SK-N-SH (cell line): ENCODE data around the gene CACNA1D.

Experiments
- ELF1 ChIP-seq: IDR thresholded peaks from 2 replicates; pipeline ENCODE4 v1.4.0; 2012
- POLR2AphosphoS5 ChIP-seq: IDR thresholded peaks from 2 replicates; pipeline ENCODE4 v1.6.1; 2012; ENCODE audit warnings: low read depth, low read length
- RCOR1 ChIP-seq: fragments of 150-350 bp; IDR thresholded peaks from 2 replicates; pipeline ENCODE4 v1.6.1; 2017; ENCODE audit warnings: antibody characterized with exemption, low read length
- RFX5 ChIP-seq: IDR thresholded peaks from 2 replicates; pipeline ENCODE4 v1.6.1; 2012; ENCODE audit warnings: mild to moderate bottlenecking, improper control_type of control experiment, low read length
- RXRA ChIP-seq: IDR thresholded peaks from 2 replicates; pipeline ENCODE4 v1.4.0; 2012; ENCODE audit warnings: low read depth, mild to moderate bottlenecking, borderline replicate concordance
- SMC3 ChIP-seq: IDR thresholded peaks from 2 replicates; pipeline ENCODE4 v1.6.1; 2012; ENCODE audit warnings: low read depth, low read length, improper control_type of control experiment
- TF ChIP-seq, protein P1 (sequence below): IDR thresholded peaks from 2 replicates; pipeline ENCODE4 v1.4.0; 2012; ENCODE audit warnings: low read depth
- TF ChIP-seq, protein P2 (sequence below): fragments of 200-600 bp; sonication (generic); IDR thresholded peaks from 2 replicates; pipeline ENCODE4 v1.6.1; 2017; ENCODE audit warnings: antibody characterized with exemption, mild to moderate bottlenecking, moderate library complexity
- TF ChIP-seq, protein P3 (sequence below): IDR thresholded peaks from 2 replicates; pipeline ENCODE4 v1.6.1; 2012; ENCODE audit warnings: mild to moderate bottlenecking, low read depth, low read length, moderate library complexity

DNA sequence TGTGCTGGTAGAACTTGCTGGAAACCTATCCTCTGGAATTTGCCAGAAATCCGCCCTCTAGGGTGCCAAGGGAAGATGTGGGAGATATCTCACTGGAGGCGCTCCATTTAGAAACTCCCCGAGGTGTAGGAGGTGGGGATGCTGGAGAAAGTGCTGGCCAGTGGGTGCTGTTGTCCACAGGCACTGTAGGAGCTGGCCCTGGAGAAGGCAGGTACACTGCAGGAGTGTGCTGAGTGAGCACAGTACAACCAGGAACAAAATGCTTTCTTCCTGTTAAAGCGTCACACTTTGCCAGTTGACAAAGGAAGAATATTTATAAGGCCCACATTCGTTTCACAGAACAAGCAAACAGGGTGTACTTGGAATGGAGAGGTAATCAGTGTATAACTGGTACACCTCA lies 119.9 kb downstream of the CACNA1D start:
- TF ChIP-seq SMC3, result no peak
- TF ChIP-seq, protein P1, sequence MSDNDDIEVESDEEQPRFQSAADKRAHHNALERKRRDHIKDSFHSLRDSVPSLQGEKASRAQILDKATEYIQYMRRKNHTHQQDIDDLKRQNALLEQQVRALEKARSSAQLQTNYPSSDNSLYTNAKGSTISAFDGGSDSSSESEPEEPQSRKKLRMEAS, result no peak
- TF ChIP-seq, protein P2, sequence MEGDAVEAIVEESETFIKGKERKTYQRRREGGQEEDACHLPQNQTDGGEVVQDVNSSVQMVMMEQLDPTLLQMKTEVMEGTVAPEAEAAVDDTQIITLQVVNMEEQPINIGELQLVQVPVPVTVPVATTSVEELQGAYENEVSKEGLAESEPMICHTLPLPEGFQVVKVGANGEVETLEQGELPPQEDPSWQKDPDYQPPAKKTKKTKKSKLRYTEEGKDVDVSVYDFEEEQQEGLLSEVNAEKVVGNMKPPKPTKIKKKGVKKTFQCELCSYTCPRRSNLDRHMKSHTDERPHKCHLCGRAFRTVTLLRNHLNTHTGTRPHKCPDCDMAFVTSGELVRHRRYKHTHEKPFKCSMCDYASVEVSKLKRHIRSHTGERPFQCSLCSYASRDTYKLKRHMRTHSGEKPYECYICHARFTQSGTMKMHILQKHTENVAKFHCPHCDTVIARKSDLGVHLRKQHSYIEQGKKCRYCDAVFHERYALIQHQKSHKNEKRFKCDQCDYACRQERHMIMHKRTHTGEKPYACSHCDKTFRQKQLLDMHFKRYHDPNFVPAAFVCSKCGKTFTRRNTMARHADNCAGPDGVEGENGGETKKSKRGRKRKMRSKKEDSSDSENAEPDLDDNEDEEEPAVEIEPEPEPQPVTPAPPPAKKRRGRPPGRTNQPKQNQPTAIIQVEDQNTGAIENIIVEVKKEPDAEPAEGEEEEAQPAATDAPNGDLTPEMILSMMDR, result no peak
- TF ChIP-seq RFX5, result no peak
- no peak for TF ChIP-seq ELF1
- no peak for TF ChIP-seq RCOR1
- no peak for TF ChIP-seq RXRA
- TF ChIP-seq, protein P3, sequence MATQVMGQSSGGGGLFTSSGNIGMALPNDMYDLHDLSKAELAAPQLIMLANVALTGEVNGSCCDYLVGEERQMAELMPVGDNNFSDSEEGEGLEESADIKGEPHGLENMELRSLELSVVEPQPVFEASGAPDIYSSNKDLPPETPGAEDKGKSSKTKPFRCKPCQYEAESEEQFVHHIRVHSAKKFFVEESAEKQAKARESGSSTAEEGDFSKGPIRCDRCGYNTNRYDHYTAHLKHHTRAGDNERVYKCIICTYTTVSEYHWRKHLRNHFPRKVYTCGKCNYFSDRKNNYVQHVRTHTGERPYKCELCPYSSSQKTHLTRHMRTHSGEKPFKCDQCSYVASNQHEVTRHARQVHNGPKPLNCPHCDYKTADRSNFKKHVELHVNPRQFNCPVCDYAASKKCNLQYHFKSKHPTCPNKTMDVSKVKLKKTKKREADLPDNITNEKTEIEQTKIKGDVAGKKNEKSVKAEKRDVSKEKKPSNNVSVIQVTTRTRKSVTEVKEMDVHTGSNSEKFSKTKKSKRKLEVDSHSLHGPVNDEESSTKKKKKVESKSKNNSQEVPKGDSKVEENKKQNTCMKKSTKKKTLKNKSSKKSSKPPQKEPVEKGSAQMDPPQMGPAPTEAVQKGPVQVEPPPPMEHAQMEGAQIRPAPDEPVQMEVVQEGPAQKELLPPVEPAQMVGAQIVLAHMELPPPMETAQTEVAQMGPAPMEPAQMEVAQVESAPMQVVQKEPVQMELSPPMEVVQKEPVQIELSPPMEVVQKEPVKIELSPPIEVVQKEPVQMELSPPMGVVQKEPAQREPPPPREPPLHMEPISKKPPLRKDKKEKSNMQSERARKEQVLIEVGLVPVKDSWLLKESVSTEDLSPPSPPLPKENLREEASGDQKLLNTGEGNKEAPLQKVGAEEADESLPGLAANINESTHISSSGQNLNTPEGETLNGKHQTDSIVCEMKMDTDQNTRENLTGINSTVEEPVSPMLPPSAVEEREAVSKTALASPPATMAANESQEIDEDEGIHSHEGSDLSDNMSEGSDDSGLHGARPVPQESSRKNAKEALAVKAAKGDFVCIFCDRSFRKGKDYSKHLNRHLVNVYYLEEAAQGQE, result no peak
- TF ChIP-seq POLR2AphosphoS5, result no peak
